Effector memory CD4-positive, alpha-beta T cell (primary cell): ENCODE results near the gene NDUFA12.

Experiments used
- DNase-seq, 3 donors: peaks; one replicate each; pipeline ENCODE4 v3.0.0-alpha.2; 2020
- H3K27ac ChIP-seq: 2 replicates; pipeline ENCODE4 v1.7.0; 2013; ENCODE audit warnings: mild to moderate bottlenecking, low read length, moderate library complexity; ENCODE audit not compliant: insufficient read depth, poor library complexity, severe bottlenecking
- H3K27me3 ChIP-seq: replicated peaks from 2 replicates; pipeline ENCODE4 v1.7.0; 2013; ENCODE audit warnings: mild to moderate bottlenecking, low read length; ENCODE audit not compliant: insufficient read depth, control insufficient read depth, poor library complexity, severe bottlenecking
- H3K36me3 ChIP-seq: 2 replicates; pipeline ENCODE4 v1.7.0; 2013; ENCODE audit warnings: mild to moderate bottlenecking, low read length, moderate library complexity; ENCODE audit not compliant: control insufficient read depth, insufficient read depth
- H3K4me1 ChIP-seq: 2 replicates; pipeline ENCODE4 v1.7.0; 2013; ENCODE audit warnings: low read length, mild to moderate bottlenecking; ENCODE audit not compliant: control insufficient read depth, insufficient read depth, poor library complexity, severe bottlenecking
- H3K4me3 ChIP-seq: 2 replicates; pipeline ENCODE4 v1.7.0; 2013; ENCODE audit warnings: low read length, low read depth, mild to moderate bottlenecking; ENCODE audit not compliant: insufficient read depth, poor library complexity, severe bottlenecking
- H3K9me3 ChIP-seq: 2 replicates; pipeline ENCODE4 v1.7.0; 2013; ENCODE audit warnings: mild to moderate bottlenecking, low read length, moderate library complexity; ENCODE audit not compliant: control insufficient read depth

NDUFA12 gene

GRCh38 chr12:94970560-94970959 lies 32.9 kb downstream of the NDUFA12 start:
- H3K27me3 ChIP-seq, result no peaks in the 10 kb centered on the region
- H3K36me3 ChIP-seq, result peaks cover 17% of the 10 kb centered on the region
- no peak overlapping the region for H3K27ac ChIP-seq
- H3K9me3 ChIP-seq, result no peaks in the 10 kb centered on the region
- H3K4me1 ChIP-seq, result no peaks in the 10 kb centered on the region
- no peak overlapping the region for H3K4me3 ChIP-seq
- DNase-seq, result no peak

GRCh38 chr12:94969424-94969823 lies 34.1 kb downstream of the NDUFA12 start:
- peaks cover 17% of the 10 kb centered on the region for H3K36me3 ChIP-seq
- no peak for DNase-seq
- no peaks in the 10 kb centered on the region for H3K27me3 ChIP-seq
- no peak overlapping the region for H3K4me3 ChIP-seq
- no peak overlapping the region for H3K27ac ChIP-seq
- H3K4me1 ChIP-seq, result no peaks in the 10 kb centered on the region
- H3K9me3 ChIP-seq, result no peaks in the 10 kb centered on the region

- H3K9me3 ChIP-seq, result no peaks in the 10 kb centered on the region
- H3K27ac ChIP-seq, result no peak overlapping the region
- H3K36me3 ChIP-seq, result peaks cover 10% of the 10 kb centered on the region
- DNase-seq, result no peak
- no peaks in the 10 kb centered on the region for H3K27me3 ChIP-seq
- no peak overlapping the region for H3K4me3 ChIP-seq
- H3K4me1 ChIP-seq, result no peaks in the 10 kb centered on the region
These were observed 37.4 kb downstream of the NDUFA12 start for GRCh38 chr12:94965982-94966630.

GRCh38 chr12:94963649-94964048 lies 39.8 kb downstream of the NDUFA12 start:
- Histone ChIP-seq H3K27me3 (no peaks in the 10 kb centered on the region), H3K27ac (no peak overlapping the region), H3K4me1 (no peaks in the 10 kb centered on the region), H3K9me3 (no peaks in the 10 kb centered on the region), H3K36me3 (no peaks in the 10 kb centered on the region), H3K4me3 (no peak overlapping the region)
- DNase-seq, result no peak

GRCh38 chr12:94962670-94963069 lies 40.8 kb downstream of the NDUFA12 start:
- Histone ChIP-seq H3K27me3 (no peaks in the 10 kb centered on the region), H3K36me3 (no peaks in the 10 kb centered on the region), H3K4me1 (no peaks in the 10 kb centered on the region), H3K27ac (no peak overlapping the region), H3K9me3 (no peaks in the 10 kb centered on the region), H3K4me3 (no peak overlapping the region)
- no peak for DNase-seq

- no peak for DNase-seq
- Histone ChIP-seq H3K4me1 (no peaks in the 10 kb centered on the region), H3K9me3 (no peaks in the 10 kb centered on the region), H3K36me3 (no peaks in the 10 kb centered on the region), H3K27me3 (no peaks in the 10 kb centered on the region), H3K27ac (no peak overlapping the region), H3K4me3 (no peak overlapping the region)
These were observed 41.6 kb downstream of the NDUFA12 start for GRCh38 chr12:94961911-94962310.

- no peak overlapping the region for H3K27ac ChIP-seq
- H3K4me3 ChIP-seq, result no peak overlapping the region
- no peaks in the 10 kb centered on the region for H3K9me3 ChIP-seq
- H3K4me1 ChIP-seq, result no peaks in the 10 kb centered on the region
- no peaks in the 10 kb centered on the region for H3K27me3 ChIP-seq
- no peaks in the 10 kb centered on the region for H3K36me3 ChIP-seq
- no peak for DNase-seq
These were observed 42.2 kb downstream of the NDUFA12 start for GRCh38 chr12:94961256-94961824.

GRCh38 chr12:94957006-94957405 lies 46.5 kb downstream of the NDUFA12 start:
- no peaks in the 10 kb centered on the region for H3K36me3 ChIP-seq
- no peaks in the 10 kb centered on the region for H3K27me3 ChIP-seq
- H3K4me3 ChIP-seq, result no peak overlapping the region
- H3K4me1 ChIP-seq, result no peaks in the 10 kb centered on the region
- H3K9me3 ChIP-seq, result no peaks in the 10 kb centered on the region
- DNase-seq, result no peak
- no peak overlapping the region for H3K27ac ChIP-seq

GRCh38 chr12:94954948-94955592 lies 48.4 kb downstream of the NDUFA12 start:
- Histone ChIP-seq H3K36me3 (no peaks in the 10 kb centered on the region), H3K27ac (no peak overlapping the region), H3K4me1 (no peaks in the 10 kb centered on the region), H3K4me3 (no peak overlapping the region), H3K27me3 (no peaks in the 10 kb centered on the region), H3K9me3 (no peaks in the 10 kb centered on the region)
- no peak for DNase-seq

- no peak for DNase-seq
- no peaks in the 10 kb centered on the region for H3K9me3 ChIP-seq
- H3K36me3 ChIP-seq, result no peaks in the 10 kb centered on the region
- H3K4me3 ChIP-seq, result no peak overlapping the region
- no peaks in the 10 kb centered on the region for H3K4me1 ChIP-seq
- H3K27ac ChIP-seq, result no peak overlapping the region
- H3K27me3 ChIP-seq, result no peaks in the 10 kb centered on the region
These were observed 49.3 kb downstream of the NDUFA12 start for GRCh38 chr12:94954029-94954685.
